T-helper 1 cell (primary cell): ENCODE results near the gene AK6.
A peak's percentile ranks its signal among the peaks of the same experiment; 100 is the strongest.
"Not testable (repeated sequence)": the region's sequence is repeated elsewhere in the genome, so short reads cannot be mapped to it uniquely, and the experiment has no call there.

Experiments used
- DNase-seq, 5 donors: peaks; one replicate each; pipeline ENCODE4 v3.0.0-alpha.2; 2012 to 2020
- total RNA-seq, 4 donors: gene quantifications; one replicate each; lab custom pipeline; 2026; lab: John Stamatoyannopoulos, UW

Gene AK6
- total RNA-seq: 1.9 to 6.4 (median 4.4) reads per million in 4 donors

GRCh38 chr5:69369340-69370121, at the start of gene AK6, which contains the start of the genes RAD17 and TAF9:
Gene AK6 (minus strand): TSS chr5:69369520. CDS start chr5:69369490, 30 bp downstream.
Gene RAD17 (plus strand): TSS chr5:69369818. CDS start chr5:69372209, 2,391 bp downstream.
Gene TAF9 (minus strand): TSS chr5:69369520. CDS start chr5:69365737, 3,783 bp downstream.
- peak; percentile 83 to 93 (median 87) for DNase-seq

- DNase-seq: no peak
Measured at GRCh38 chr5:69418554-69418953, 49.2 kb upstream of the AK6 start.

- DNase-seq: no peak
Measured at GRCh38 chr5:69416699-69417098, 47.4 kb upstream of the AK6 start.

GRCh38 chr5:69416180-69416579, 46.9 kb upstream of the AK6 start:
- DNase-seq: no peak

- DNase-seq: no peak
Measured at GRCh38 chr5:69415584-69415958, 46.3 kb upstream of the AK6 start.

- peak; percentile 12 to 49 (median 27) for DNase-seq
Measured at GRCh38 chr5:69414885-69415583, 45.7 kb upstream of the AK6 start, which contains the start of gene MARVELD2. Gene MARVELD2 (plus strand): TSS chr5:69415116. CDS start chr5:69419386, 4,270 bp downstream.

GRCh38 chr5:69404659-69405330, 35.5 kb upstream of the AK6 start:
- DNase-seq: no peak

- no peak for DNase-seq
Measured at GRCh38 chr5:69378376-69378775, 9.1 kb upstream of the AK6 start.

- no peak for DNase-seq
Measured at GRCh38 chr5:69374911-69375446, 5.7 kb upstream of the AK6 start.

GRCh38 chr5:69372394-69372793, 3.1 kb upstream of the AK6 start:
- no peak for DNase-seq

GRCh38 chr5:69370335-69370734, 1.0 kb upstream of the AK6 start:
- DNase-seq: not testable (repeated sequence)

GRCh38 chr5:69368458-69369339, 621 bp downstream of the AK6 start:
- DNase-seq: peak in 1 of 5 donors; percentile 27

- no peak for DNase-seq
Measured at GRCh38 chr5:69367697-69368279, 1.5 kb downstream of the AK6 start.

- DNase-seq: no peak
Measured at GRCh38 chr5:69364850-69365249, 4.5 kb downstream of the AK6 start.

- DNase-seq: peak in 1 of 5 donors; percentile 19
Measured at GRCh38 chr5:69364414-69364813, 4.9 kb downstream of the AK6 start.

- DNase-seq: no peak
Measured at GRCh38 chr5:69360442-69360841, 8.9 kb downstream of the AK6 start.

- no peak for DNase-seq
Measured at GRCh38 chr5:69359699-69360098, 9.6 kb downstream of the AK6 start.

- DNase-seq: no peak
Measured at GRCh38 chr5:69350664-69351063, 18.7 kb downstream of the AK6 start.

GRCh38 chr5:69343083-69343482, 26.2 kb downstream of the AK6 start:
- no peak for DNase-seq

- DNase-seq: no peak
Measured at GRCh38 chr5:69341520-69342161, 27.7 kb downstream of the AK6 start.
